ENCODE results near the gene TNPO3. TPM values are rescaled to one million over a fixed set of nuclear protein-coding genes. Genes with fewer than 3 reads are reported as not detected.
"Not testable (repeated sequence)": the region's sequence is repeated elsewhere in the genome, so short reads cannot be mapped to it uniquely, and the experiment has no call there.

Gene TNPO3
- total RNA-seq, 3 donors from 2014 or later, result 36.4 to 42.7 (median 36.6) TPM

DNA sequence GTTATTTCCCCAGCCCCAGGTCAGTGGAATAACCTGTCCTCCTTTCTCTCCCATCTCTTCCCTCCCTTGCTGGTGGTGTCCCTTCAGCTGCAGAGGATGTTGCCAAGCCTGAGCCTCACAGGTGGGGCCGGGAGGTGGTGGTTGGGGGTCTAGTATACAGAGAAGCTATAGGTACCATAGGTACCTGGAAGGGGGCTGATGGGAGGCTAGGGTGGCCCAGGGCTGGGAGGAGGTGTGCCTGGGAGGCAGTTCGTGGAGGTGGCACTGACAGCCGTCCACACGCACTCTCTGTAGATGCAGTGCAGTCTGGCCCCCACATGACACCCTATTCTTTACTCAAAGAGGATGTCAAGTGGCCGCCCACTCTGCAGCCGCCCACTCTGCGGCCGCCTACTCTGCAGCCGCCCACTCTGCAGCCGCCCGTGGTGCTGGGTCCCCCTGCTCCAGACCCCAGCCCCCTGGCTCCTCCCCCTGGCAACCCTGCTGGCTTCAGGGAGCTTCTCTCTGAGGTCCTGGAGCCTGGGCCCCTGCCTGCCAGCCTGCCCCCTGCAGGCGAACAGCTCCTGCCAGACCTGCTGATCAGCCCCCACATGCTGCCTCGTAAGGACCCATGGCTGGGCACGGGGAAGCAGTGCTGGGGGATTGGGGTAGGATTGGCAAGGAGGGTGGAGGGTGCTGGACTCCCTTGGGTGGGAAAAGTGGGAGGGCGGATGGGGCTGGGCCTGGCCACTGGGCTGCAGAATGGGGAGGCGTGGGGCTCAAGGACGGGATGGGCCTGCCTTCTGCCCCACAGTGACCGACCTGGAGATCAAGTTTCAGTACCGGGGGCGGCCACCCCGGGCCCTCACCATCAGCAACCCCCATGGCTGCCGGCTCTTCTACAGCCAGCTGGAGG lies 107.7 kb downstream of the TNPO3 start:
- no peaks in the 10 kb centered on the region for H3K9me3 ChIP-seq
- H3K27ac ChIP-seq, result no peak overlapping the region
- H3K4me1 ChIP-seq, result no peaks in the 10 kb centered on the region
- intact Hi-C loops (cut with DNase I; ENCODE audit: low total_unique reads), result no loop called here
- no peaks in the 10 kb centered on the region for H3K27me3 ChIP-seq
- DNase-seq (ENCODE audit: low spot score in 2 of 2), result no peak
- TF ChIP-seq POLR2A (IDR thresholded peaks at IDR 0.05), result no peak
- TF ChIP-seq, protein P1, sequence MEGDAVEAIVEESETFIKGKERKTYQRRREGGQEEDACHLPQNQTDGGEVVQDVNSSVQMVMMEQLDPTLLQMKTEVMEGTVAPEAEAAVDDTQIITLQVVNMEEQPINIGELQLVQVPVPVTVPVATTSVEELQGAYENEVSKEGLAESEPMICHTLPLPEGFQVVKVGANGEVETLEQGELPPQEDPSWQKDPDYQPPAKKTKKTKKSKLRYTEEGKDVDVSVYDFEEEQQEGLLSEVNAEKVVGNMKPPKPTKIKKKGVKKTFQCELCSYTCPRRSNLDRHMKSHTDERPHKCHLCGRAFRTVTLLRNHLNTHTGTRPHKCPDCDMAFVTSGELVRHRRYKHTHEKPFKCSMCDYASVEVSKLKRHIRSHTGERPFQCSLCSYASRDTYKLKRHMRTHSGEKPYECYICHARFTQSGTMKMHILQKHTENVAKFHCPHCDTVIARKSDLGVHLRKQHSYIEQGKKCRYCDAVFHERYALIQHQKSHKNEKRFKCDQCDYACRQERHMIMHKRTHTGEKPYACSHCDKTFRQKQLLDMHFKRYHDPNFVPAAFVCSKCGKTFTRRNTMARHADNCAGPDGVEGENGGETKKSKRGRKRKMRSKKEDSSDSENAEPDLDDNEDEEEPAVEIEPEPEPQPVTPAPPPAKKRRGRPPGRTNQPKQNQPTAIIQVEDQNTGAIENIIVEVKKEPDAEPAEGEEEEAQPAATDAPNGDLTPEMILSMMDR (IDR thresholded peaks at IDR 0.05), result no peak
- no peak for TF ChIP-seq POLR2AphosphoS5 (IDR thresholded peaks at IDR 0.05)
- no peak overlapping the region for H3K4me3 ChIP-seq
- H3K36me3 ChIP-seq, result no peaks in the 10 kb centered on the region

- TF ChIP-seq, protein P1 (IDR thresholded peaks at IDR 0.05), result no peak
- TF ChIP-seq POLR2A (IDR thresholded peaks at IDR 0.05), result no peak
- no peak for TF ChIP-seq POLR2AphosphoS5 (IDR thresholded peaks at IDR 0.05)
- Histone ChIP-seq H3K27me3 (no peaks in the 10 kb centered on the region), H3K9me3 (no peaks in the 10 kb centered on the region), H3K27ac (no peak overlapping the region), H3K36me3 (no peaks in the 10 kb centered on the region), H3K4me3 (no peak overlapping the region), H3K4me1 (no peaks in the 10 kb centered on the region)
- intact Hi-C loops (cut with DNase I; ENCODE audit: low total_unique reads), result no loop called here
- no peak for DNase-seq (ENCODE audit: low spot score in 2 of 2)
These were observed 109.1 kb downstream of the TNPO3 start for GRCh38 chr7:128945668-128946366.

DNA sequence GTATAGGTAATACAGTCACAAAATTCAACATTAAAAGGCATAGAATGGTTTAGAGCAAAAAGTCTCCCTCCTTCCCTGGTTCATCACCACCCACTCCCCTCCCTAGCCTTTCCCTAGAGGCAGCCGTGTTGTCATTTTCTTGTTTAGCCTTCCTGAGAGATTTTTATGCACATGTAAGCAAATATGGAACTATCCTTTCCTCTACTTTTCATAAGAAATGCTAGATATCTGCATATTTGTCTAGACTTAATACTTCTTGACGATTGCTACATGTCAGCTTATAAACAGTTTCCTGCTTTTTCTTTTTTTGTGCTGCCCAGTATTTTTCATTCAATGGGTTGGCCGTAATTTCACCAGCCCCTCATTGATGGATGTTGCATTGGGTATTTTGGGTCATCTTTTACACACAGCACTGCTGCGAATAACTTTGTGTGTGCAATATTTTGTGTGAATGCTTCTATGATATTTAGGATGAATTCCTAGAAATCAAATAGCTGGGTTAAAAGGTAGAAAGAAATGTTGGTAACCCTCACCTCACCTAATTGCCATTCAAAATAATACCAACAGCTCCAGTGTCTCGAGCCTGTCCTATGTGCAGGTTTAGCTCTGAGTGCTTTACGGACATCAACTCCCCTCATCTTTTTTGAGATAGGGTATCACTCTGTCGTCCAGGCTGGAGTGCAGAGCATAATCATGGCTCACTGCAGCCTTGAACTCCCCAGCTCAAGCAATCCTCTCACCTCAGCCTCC lies 110.2 kb downstream of the TNPO3 start:
- intact Hi-C loops (cut with DNase I; ENCODE audit: low total_unique reads), result no loop called here
- Histone ChIP-seq H3K27me3 (no peaks in the 10 kb centered on the region), H3K9me3 (no peaks in the 10 kb centered on the region), H3K27ac (no peak overlapping the region), H3K4me1 (no peaks in the 10 kb centered on the region), H3K4me3 (no peak overlapping the region), H3K36me3 (no peaks in the 10 kb centered on the region)
- no peak for DNase-seq (ENCODE audit: low spot score in 2 of 2)
- TF ChIP-seq POLR2A (IDR thresholded peaks at IDR 0.05), result no peak
- TF ChIP-seq POLR2AphosphoS5 (IDR thresholded peaks at IDR 0.05), result no peak
- TF ChIP-seq, protein P1 (IDR thresholded peaks at IDR 0.05), result no peak

DNA sequence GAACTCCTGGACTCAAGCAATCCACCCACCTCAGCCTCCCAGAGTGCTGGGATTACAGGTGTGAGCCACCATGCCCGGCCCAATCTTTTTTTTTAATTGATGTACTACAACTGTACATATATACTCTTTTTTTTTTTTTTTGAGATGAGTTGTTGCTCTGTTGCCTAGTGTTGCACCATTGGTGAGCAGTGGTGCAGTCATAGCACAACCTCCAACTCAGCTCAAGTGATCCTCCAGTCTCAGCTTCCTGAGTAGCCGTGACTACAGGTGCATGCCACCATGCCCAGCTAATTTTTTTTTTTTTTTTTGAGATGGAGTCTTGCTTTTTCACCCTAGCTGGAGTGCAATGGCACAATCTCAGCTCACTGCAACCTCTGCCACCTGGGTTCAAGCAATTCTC lies 111.7 kb downstream of the TNPO3 start:
- DNase-seq (ENCODE audit: low spot score in 2 of 2), result not testable (repeated sequence)

DNA sequence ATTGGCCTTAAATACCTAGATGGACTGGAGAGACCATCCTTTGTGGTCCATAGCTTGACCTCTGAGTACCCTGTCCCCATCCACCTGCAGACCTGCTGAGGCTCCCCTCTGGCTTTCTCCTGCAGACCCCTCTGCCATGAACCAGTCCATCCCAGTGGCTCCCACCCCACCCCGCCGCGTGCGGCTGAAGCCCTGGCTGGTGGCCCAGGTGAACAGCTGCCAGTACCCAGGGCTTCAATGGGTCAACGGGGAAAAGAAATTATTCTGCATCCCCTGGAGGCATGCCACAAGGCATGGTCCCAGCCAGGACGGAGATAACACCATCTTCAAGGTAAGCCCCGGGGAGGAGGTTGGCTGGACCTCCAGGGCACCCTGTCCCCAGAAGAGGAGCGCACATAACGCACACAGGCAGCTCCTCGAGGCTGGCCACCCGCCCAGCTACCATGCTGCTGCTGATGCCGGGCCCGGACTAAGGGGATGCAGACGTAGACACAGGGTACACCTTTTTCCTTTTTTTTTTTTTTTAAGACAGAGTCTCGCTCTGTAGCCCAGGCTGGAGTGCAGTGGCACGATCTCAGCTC lies 112.9 kb downstream of the TNPO3 start:
- Histone ChIP-seq H3K4me1 (no peaks in the 10 kb centered on the region), H3K27ac (no peak overlapping the region), H3K36me3 (no peaks in the 10 kb centered on the region), H3K9me3 (no peaks in the 10 kb centered on the region), H3K27me3 (no peaks in the 10 kb centered on the region), H3K4me3 (no peak overlapping the region)
- no peak for DNase-seq (ENCODE audit: low spot score in 2 of 2)
- no peak for TF ChIP-seq POLR2AphosphoS5 (IDR thresholded peaks at IDR 0.05)
- TF ChIP-seq, protein P1 (IDR thresholded peaks at IDR 0.05), result no peak
- TF ChIP-seq POLR2A (IDR thresholded peaks at IDR 0.05), result no peak
- intact Hi-C loops (cut with DNase I; ENCODE audit: low total_unique reads), result no loop called here

More for the DNA sequence above, 111.7 kb downstream of the TNPO3 start:
- H3K36me3 ChIP-seq; H3K27ac ChIP-seq; H3K4me3 ChIP-seq; H3K27me3 ChIP-seq; H3K4me1 ChIP-seq; intact Hi-C loops (cut with DNase I; ENCODE audit: low total_unique reads); H3K9me3 ChIP-seq: not testable (repeated sequence)

All from breast epithelium (tissue), 4 donors.